Measurements from ENCODE around the gene SLC15A2. TPM values are rescaled to one million over a fixed set of nuclear protein-coding genes. Genes with fewer than 3 reads are reported as not detected.

Gene SLC15A2
- total and polyA plus RNA-seq, 9 of the 15 experiments (the other 6 are each of a cell fraction or from before 2014, with no cell fraction given), result 0.05 to 0.53 (median 0.25) TPM; not detected in 1

DNA sequence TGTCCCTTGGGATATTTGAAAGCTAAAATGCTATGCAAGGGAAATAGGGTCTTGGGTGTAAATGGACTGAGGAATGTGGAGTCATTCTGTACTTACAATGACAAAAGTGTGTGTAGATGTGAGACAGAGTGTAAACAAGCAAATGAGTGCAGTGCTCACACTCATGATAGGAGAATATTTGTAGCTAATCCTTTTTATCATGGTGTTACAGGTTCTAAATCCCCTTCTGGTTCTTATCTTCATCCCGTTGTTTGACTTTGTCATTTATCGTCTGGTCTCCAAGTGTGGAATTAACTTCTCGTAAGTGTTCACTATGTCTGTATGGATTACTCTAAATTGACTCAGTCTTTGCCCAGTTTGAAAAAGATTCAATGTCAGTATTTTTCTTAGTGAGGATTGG is 30.5 kb downstream of the SLC15A2 start:
- in situ Hi-C loops (cut with MboI), result no loop called here
- ChIA-PET CTCF (ENCODE audit: low intra/inter-chr PET ratio) (no interaction called here), POLR2A (interaction anchor here (1.2 kb wide), 1 partner anchor 10 kb away, joined by 5 read pairs; no protein-coding TSS in a partner anchor)
- 0% methylated on average over 3 of the region's 3 CpGs for WGBS (ENCODE audit: insufficient coverage, low coverage, missing lambda C conversion rate)
- Histone ChIP-seq H3K27me3 (ENCODE audit: control insufficient read depth in 2 of 2, insufficient read depth in 2 of 2, low read length in 2 of 2) (peaks cover 0 to 7% of the 10 kb centered on the region in 2 experiments; a peak in 1 of 5 replicates), H3K27ac (ENCODE audit: extremely low read depth, low read depth, low read length) (no peak overlapping the region), H3K79me2 (ENCODE audit: control insufficient read depth, insufficient read depth, low read length) (no peaks in the 10 kb centered on the region), H3K9me1 (ENCODE audit: control insufficient read depth, insufficient read depth, low read length) (no peaks in the 10 kb centered on the region), H2AFZ (ENCODE audit: low read depth, low read length) (no peak overlapping the region), H3K4me2 (ENCODE audit: insufficient read depth, low read length) (peak overlapping the region; percentile 29; the same call in 1 of the 2 replicates), H3K9ac (ENCODE audit: insufficient read depth in 1 of 2, low read depth in 2 of 2, low read length in 2 of 2) (no peak overlapping the region), H3K36me3 (ENCODE audit: control insufficient read depth, insufficient read depth, low read length) (no peaks in the 10 kb centered on the region), H3K9me3 (replicated peaks; ENCODE audit: control insufficient read depth, insufficient read depth, low read depth, low read length) (no peaks in the 10 kb centered on the region), H3K4me3 (no peak overlapping the region), H3K4me1 (replicated peaks in 1 of 2; ENCODE audit: control insufficient read depth in 2 of 2, insufficient read depth in 2 of 2, low read length in 2 of 2) (peaks cover 0 to 13% of the 10 kb centered on the region in 2 experiments; a peak in 2 of 5 replicates), H4K20me1 (replicated peaks; ENCODE audit: control insufficient read depth, insufficient read depth, low read length) (no peaks in the 10 kb centered on the region)
- BruUV-seq (replicated peaks), result no TSS peak
- no peak for FAIRE-seq
- intact Hi-C loops (cut with micrococcal nuclease), result no loop called here
- peak in 2 of 4 experiments; percentile 8 to 11 for DNase-seq (ENCODE audit: extremely low read depth in 1 of 4, low spot score in 3 of 4)
- no peak for ATAC-seq
- TF ChIP-seq TAL1 (IDR thresholded peaks at IDR 0.05) (peak; percentile 79), SMARCE1 (IDR thresholded peaks at IDR 0.05) (no peak), TRIM24 (IDR thresholded peaks at IDR 0.05) (no peak; a peak in 1 of 4 replicates), MLLT1 (IDR thresholded peaks at IDR 0.05) (no peak), KAT2B (IDR thresholded peaks at IDR 0.05; ENCODE audit: low read depth, low read length) (no peak), NCOA1 (IDR thresholded peaks at IDR 0.05; ENCODE audit: low read depth) (no peak), TEAD4 (IDR thresholded peaks at IDR 0.05; ENCODE audit: low read length) (peak; percentile 72), TEAD4 (CRISPR knock-in tag; IDR thresholded peaks at IDR 0.05; ENCODE audit: borderline replicate concordance) (no peak), DPF2 (IDR thresholded peaks at IDR 0.05) (0 out of 2 replicates have a peak, but pooled peaks have one; percentile 24), CCNT2 (IDR thresholded peaks at IDR 0.05; ENCODE audit: borderline replicate concordance, extremely low read depth, insufficient read length, low read depth, low read length) (peak; percentile 26), NCOR1 (IDR thresholded peaks at IDR 0.05) (peak; percentile 57), FOXK2 (conservative IDR thresholded peaks at IDR 0.05 in 1 of 2, IDR thresholded peaks at IDR 0.05 in 1 of 2; ENCODE audit: low read depth in 2 of 2) (0 out of 4 replicates have a peak, but pooled peaks of 1 of the 2 experiments have one; percentile 33), MTA2 (IDR thresholded peaks at IDR 0.05; ENCODE audit: low read depth) (0 out of 2 replicates have a peak, but pooled peaks have one; percentile 22), DNMT1 (IDR thresholded peaks at IDR 0.05) (no peak), ZFPM2 (CRISPR knock-in tag; IDR thresholded peaks at IDR 0.05) (no peak), JUND (IDR thresholded peaks at IDR 0.05; ENCODE audit: borderline replicate concordance, low read depth, low read length) (no peak), JUND (tag; IDR thresholded peaks at IDR 0.05; ENCODE audit: borderline replicate concordance, low read depth, low read length) (0 out of 3 replicates have a peak, but pooled peaks have one; percentile 11), CBFA2T3 (IDR thresholded peaks at IDR 0.05) (peak; percentile 74), ZNF699 (CRISPR knock-in tag; IDR thresholded peaks at IDR 0.05; ENCODE audit: insufficient replicate concordance) (no peak), SOX6 (IDR thresholded peaks at IDR 0.05) (0 out of 2 replicates have a peak, but pooled peaks have one; percentile 37), CC2D1A (IDR thresholded peaks at IDR 0.05) (no peak), CBFA2T2 (conservative IDR thresholded peaks at IDR 0.05) (peak; percentile 52; the same call in 1 of the 2 replicates), ZC3H8 (IDR thresholded peaks at IDR 0.05) (no peak), MYNN (IDR thresholded peaks at IDR 0.05) (0 out of 2 replicates have a peak, but pooled peaks have one; percentile 21), MYNN (CRISPR knock-in tag; IDR thresholded peaks at IDR 0.05) (no peak), GATA2 (CRISPR knock-in tag; IDR thresholded peaks at IDR 0.05) (no peak), ZBTB26 (CRISPR knock-in tag; IDR thresholded peaks at IDR 0.05) (no peak)

Measured in K562 (cell line).